ENCODE results near the gene FKBP5. TPM values are rescaled to one million over a fixed set of nuclear protein-coding genes. Genes with fewer than 3 reads are reported as not detected.
A peak's percentile ranks its signal among the peaks of the same experiment; 100 is the strongest.

Gene FKBP5
- polyA plus RNA-seq, 2 of the 4 experiments (the other 2 are of a cell fraction) = 8.4 to 11.7 TPM

DNA sequence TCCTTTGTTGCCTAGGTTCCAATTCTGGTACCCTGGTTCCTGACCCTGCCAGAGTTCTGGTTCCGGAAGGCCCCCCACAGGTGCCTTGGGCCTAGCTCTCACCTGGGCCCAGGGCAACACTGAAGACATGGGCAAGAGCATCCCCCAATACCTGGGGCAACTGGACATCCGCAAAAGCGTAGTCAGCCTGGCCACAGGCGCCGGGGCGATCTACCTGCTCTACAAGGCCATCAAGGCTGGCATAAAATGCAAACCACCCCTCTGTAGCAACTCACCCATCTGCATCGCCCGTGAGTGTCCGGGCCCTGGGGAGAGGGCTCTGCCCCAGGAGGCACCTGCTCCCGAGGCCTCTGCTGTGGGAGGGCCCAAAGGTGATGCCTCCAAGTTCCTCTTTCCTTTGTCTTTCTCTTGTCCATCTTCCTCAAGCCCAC, 48.3 kb upstream of the FKBP5 start, which contains the start of gene ARMC12:
ARMC12 (plus strand) TSS at position 51 of the 431 bp plus-strand sequence; CDS start at position 128, 77 bp downstream.
- Histone ChIP-seq H3K4me1 (peaks cover 12% of the 10 kb centered on the region), H3K4me2 (no peak within 1 kb of the TSS), H3K4me3 (no peak within 1 kb of the TSS), H3K27ac (peak within 1 kb of the TSS; percentile 60 to 99; a peak in 4 of 6 replicates), H3K9me3 (no peaks in the 10 kb centered on the region)
- ATAC-seq (peak in 1 of 2 experiments; percentile 31; a peak in 3 of 6 replicates), FAIRE-seq (no peak), DNase-seq (ENCODE audit: low read depth in 1 of 2, low spot score in 1 of 2) (no peak)
- CTCF ChIA-PET = interaction anchor here (0.7 to 7.2 kb wide), 42 partner anchors 7 to 443 kb away, joined by 3 to 129 read pairs (median 5); no protein-coding TSS in a partner anchor
- TF ChIP-seq FOSB (CRISPR knock-in tag; IDR thresholded peaks at IDR 0.05) (no peak), NPAS2 (CRISPR knock-in tag; IDR thresholded peaks at IDR 0.05; ENCODE audit: borderline replicate concordance) (no peak), RARB (CRISPR knock-in tag; IDR thresholded peaks at IDR 0.05) (no peak), FOXS1 (CRISPR knock-in tag; IDR thresholded peaks at IDR 0.05) (no peak), BHLHE40 (IDR thresholded peaks at IDR 0.05; ENCODE audit: low read depth, low read length) (no peak), CHD4 (IDR thresholded peaks at IDR 0.05; ENCODE audit: borderline replicate concordance) (no peak), ESRRA (IDR thresholded peaks at IDR 0.05; ENCODE audit: borderline replicate concordance, low read length) (no peak), ATOH8 (CRISPR knock-in tag; IDR thresholded peaks at IDR 0.05; ENCODE audit: low read depth) (no peak), ZC3H11A (IDR thresholded peaks at IDR 0.05) (no peak), HOXB13 (CRISPR knock-in tag; IDR thresholded peaks at IDR 0.05; ENCODE audit: low read depth) (no peak), USF2 (IDR thresholded peaks at IDR 0.05) (no peak), KDM5A (IDR thresholded peaks at IDR 0.05) (no peak), ZNF302 (CRISPR knock-in tag; IDR thresholded peaks at IDR 0.05) (no peak), CBX8 (IDR thresholded peaks at IDR 0.05) (no peak), MAFK (IDR thresholded peaks at IDR 0.05; ENCODE audit: partially characterized antibody) (no peak)
- TF ChIP-seq, protein P1, sequence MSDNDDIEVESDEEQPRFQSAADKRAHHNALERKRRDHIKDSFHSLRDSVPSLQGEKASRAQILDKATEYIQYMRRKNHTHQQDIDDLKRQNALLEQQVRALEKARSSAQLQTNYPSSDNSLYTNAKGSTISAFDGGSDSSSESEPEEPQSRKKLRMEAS (IDR thresholded peaks at IDR 0.05) = no peak
- POLR2A ChIA-PET = interaction anchor here (0.5 kb wide), 1 partner anchor 53 kb away, joined by 3 read pairs; no protein-coding TSS in a partner anchor
- 100% methylated on average over 2 of the region's 10 CpGs for WGBS (ENCODE audit: missing lambda C conversion rate)

- ATAC-seq = peak; percentile 47 to 71; a peak in 4 of 6 replicates
- 51% methylated on average over 8 of the region's 8 CpGs for WGBS (ENCODE audit: missing lambda C conversion rate)
- peak; percentile 39 to 65 for DNase-seq (ENCODE audit: low read depth in 1 of 2, low spot score in 1 of 2)
These were observed 47.7 kb upstream of the FKBP5 start for GRCh38 chr6:35736253-35736894.

More at GRCh38 chr6:35736253-35736894, 47.7 kb upstream of the FKBP5 start:
- Histone ChIP-seq H3K4me1 (peaks cover 12% of the 10 kb centered on the region), H3K4me2 (no peak overlapping the region), H3K9me3 (no peaks in the 10 kb centered on the region), H3K4me3 (no peak overlapping the region), H3K27ac (peak overlapping the region in 1 of 2 experiments; percentile 99; a peak in 1 of 6 replicates)
- no peak for FAIRE-seq
- ChIA-PET CTCF (interaction anchor here (0.6 to 7.2 kb wide), 44 partner anchors 8 to 442 kb away, joined by 3 to 129 read pairs (median 5); no protein-coding TSS in a partner anchor), POLR2A (interaction anchor here (0.5 to 0.7 kb wide), 2 partner anchors 9 to 52 kb away, joined by 3 to 4 read pairs; no protein-coding TSS in a partner anchor)
- TF ChIP-seq HEYL (CRISPR knock-in tag; IDR thresholded peaks at IDR 0.05) (no peak), SMC3 (IDR thresholded peaks at IDR 0.05) (peak; percentile 84), RFX5 (IDR thresholded peaks at IDR 0.05) (no peak), RAD21 (conservative IDR thresholded peaks at IDR 0.05 in 1 of 2, IDR thresholded peaks at IDR 0.05 in 1 of 2) (peak; percentile 84 to 91)
- TF ChIP-seq, protein P2, sequence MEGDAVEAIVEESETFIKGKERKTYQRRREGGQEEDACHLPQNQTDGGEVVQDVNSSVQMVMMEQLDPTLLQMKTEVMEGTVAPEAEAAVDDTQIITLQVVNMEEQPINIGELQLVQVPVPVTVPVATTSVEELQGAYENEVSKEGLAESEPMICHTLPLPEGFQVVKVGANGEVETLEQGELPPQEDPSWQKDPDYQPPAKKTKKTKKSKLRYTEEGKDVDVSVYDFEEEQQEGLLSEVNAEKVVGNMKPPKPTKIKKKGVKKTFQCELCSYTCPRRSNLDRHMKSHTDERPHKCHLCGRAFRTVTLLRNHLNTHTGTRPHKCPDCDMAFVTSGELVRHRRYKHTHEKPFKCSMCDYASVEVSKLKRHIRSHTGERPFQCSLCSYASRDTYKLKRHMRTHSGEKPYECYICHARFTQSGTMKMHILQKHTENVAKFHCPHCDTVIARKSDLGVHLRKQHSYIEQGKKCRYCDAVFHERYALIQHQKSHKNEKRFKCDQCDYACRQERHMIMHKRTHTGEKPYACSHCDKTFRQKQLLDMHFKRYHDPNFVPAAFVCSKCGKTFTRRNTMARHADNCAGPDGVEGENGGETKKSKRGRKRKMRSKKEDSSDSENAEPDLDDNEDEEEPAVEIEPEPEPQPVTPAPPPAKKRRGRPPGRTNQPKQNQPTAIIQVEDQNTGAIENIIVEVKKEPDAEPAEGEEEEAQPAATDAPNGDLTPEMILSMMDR (IDR thresholded peaks at IDR 0.05) = peak; percentile 79
